ENCODE results near the gene LEFTY1. TPM values are rescaled to one million over a fixed set of nuclear protein-coding genes. Genes with fewer than 3 reads are reported as not detected.

Gene LEFTY1
- total RNA-seq, 1 donor from 2014 or later, result 0.35 TPM

DNA sequence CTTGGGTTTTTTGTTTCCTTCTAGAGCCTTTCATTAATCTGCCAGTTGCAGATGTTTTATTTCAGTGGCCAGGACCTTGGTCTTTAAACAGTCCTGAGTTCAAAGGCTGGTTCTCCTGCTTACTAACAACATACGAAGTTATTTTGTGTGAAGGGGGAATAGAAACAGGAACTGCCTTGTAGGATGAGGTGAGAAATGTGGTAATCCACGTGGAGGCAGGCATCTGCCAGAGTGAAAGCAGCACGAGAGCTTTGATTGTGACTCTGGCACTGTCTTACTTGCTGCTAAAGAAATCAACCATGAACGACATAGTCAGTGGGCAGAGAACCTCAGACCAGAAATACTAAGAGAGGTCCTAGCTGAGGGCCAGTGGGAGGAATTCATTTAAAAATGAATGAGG is 37.1 kb downstream of the LEFTY1 start:
- peaks cover 72% of the 10 kb centered on the region for H3K36me3 ChIP-seq
- peak; percentile 12 for ATAC-seq

GRCh38 chr1:225850370-225850769 is 38.6 kb downstream of the LEFTY1 start:
- H3K27ac ChIP-seq, result no peak overlapping the region
- intact Hi-C loops (cut with DNase I), result no loop called here
- ATAC-seq (no peak), DNase-seq (no peak)
- H3K27me3 ChIP-seq, result no peaks in the 10 kb centered on the region
- H3K4me3 ChIP-seq, result no peak overlapping the region
- H3K4me1 ChIP-seq, result peaks cover 25% of the 10 kb centered on the region
- peaks cover 68% of the 10 kb centered on the region for H3K36me3 ChIP-seq
- H3K9me3 ChIP-seq, result no peaks in the 10 kb centered on the region
- TF ChIP-seq, protein P1, sequence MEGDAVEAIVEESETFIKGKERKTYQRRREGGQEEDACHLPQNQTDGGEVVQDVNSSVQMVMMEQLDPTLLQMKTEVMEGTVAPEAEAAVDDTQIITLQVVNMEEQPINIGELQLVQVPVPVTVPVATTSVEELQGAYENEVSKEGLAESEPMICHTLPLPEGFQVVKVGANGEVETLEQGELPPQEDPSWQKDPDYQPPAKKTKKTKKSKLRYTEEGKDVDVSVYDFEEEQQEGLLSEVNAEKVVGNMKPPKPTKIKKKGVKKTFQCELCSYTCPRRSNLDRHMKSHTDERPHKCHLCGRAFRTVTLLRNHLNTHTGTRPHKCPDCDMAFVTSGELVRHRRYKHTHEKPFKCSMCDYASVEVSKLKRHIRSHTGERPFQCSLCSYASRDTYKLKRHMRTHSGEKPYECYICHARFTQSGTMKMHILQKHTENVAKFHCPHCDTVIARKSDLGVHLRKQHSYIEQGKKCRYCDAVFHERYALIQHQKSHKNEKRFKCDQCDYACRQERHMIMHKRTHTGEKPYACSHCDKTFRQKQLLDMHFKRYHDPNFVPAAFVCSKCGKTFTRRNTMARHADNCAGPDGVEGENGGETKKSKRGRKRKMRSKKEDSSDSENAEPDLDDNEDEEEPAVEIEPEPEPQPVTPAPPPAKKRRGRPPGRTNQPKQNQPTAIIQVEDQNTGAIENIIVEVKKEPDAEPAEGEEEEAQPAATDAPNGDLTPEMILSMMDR (IDR thresholded peaks at IDR 0.05), result no peak

More for the DNA sequence above, 37.1 kb downstream of the LEFTY1 start:
- peaks cover 21% of the 10 kb centered on the region for H3K4me1 ChIP-seq
- H3K9me3 ChIP-seq, result no peaks in the 10 kb centered on the region
- H3K27me3 ChIP-seq, result no peaks in the 10 kb centered on the region
- no peak overlapping the region for H3K4me3 ChIP-seq
- DNase-seq, result no peak
- H3K27ac ChIP-seq, result no peak overlapping the region
- intact Hi-C loops (cut with DNase I), result no loop called here
- TF ChIP-seq, protein P1 (IDR thresholded peaks at IDR 0.05), result no peak

GRCh38 chr1:225849925-225850324 is 39.0 kb downstream of the LEFTY1 start:
- peaks cover 25% of the 10 kb centered on the region for H3K4me1 ChIP-seq
- H3K27me3 ChIP-seq, result no peaks in the 10 kb centered on the region
- ATAC-seq (no peak), DNase-seq (no peak)
- TF ChIP-seq, protein P1 (IDR thresholded peaks at IDR 0.05), result no peak
- no peak overlapping the region for H3K27ac ChIP-seq
- H3K4me3 ChIP-seq, result no peak overlapping the region
- no peaks in the 10 kb centered on the region for H3K9me3 ChIP-seq
- intact Hi-C loops (cut with DNase I), result no loop called here
- H3K36me3 ChIP-seq, result peaks cover 66% of the 10 kb centered on the region

DNA sequence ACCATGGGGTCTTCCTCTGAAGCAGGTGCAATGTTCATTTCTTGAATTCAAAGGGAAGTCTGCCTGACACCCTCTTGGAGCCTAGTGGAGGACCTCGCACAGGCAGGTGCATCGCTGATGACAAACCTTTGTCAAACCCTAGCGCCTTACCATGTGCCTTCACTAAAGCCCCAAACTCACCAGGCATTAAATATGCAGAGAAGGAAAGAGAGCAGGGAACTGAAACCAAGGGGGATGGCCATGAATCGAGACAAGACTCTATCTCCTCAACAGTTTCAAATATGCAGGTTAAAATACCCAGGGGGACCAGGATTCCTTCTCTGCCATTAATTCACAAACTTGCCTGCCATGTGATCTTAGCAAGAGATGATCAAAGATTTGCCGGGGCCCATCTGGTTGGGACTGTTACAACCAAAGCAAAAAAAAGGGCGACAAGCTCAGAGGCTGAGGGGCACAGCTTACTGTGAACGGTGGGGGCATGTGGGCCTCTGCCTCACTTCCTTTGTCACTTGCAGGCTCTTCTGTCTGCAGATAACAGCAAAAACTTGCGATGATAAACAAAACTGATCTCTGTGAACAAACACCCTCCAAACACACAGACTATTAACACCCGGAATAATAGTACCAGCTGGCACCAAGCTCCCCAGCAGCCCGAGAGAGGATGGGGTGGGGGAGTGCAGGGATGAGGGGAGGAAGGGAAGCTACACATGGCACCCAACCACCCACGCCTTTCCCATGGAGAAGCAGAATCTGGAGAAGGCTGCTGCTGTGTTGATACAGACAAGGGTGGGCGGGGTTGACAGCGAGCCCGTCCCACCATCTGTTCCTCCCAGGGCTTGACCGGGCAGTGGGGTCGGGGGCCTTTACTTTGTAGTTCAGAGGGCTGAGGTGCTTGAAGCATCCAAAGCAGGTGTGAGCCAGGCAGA is 40.7 kb downstream of the LEFTY1 start:
- TF ChIP-seq, protein P1 (IDR thresholded peaks at IDR 0.05), result no peak
- H3K27ac ChIP-seq, result no peak overlapping the region
- H3K27me3 ChIP-seq, result no peaks in the 10 kb centered on the region
- no peaks in the 10 kb centered on the region for H3K9me3 ChIP-seq
- DNase-seq, result no peak
- intact Hi-C loops (cut with DNase I), result no loop called here
- H3K36me3 ChIP-seq, result peaks cover 67% of the 10 kb centered on the region
- ATAC-seq, result no peak
- no peak overlapping the region for H3K4me3 ChIP-seq
- H3K4me1 ChIP-seq, result peaks cover 25% of the 10 kb centered on the region

- Histone ChIP-seq H3K27ac (no peak overlapping the region), H3K27me3 (no peaks in the 10 kb centered on the region), H3K36me3 (peaks cover 67% of the 10 kb centered on the region), H3K4me3 (no peak overlapping the region), H3K9me3 (no peaks in the 10 kb centered on the region), H3K4me1 (peaks cover 25% of the 10 kb centered on the region)
- ATAC-seq, result no peak
- DNase-seq, result no peak
- TF ChIP-seq, protein P1 (IDR thresholded peaks at IDR 0.05), result no peak
- intact Hi-C loops (cut with DNase I), result no loop called here
These were observed 41.3 kb downstream of the LEFTY1 start for GRCh38 chr1:225847610-225848009.
